Hippocampal formation (tissue), 2 donors: ENCODE measurements around the gene MYL12B.

ENCODE experiments used
- DNase-seq, 2 donors: peaks; one replicate each; lab custom pipeline; 2025; lab: John Stamatoyannopoulos, UW

Gene MYL12B

GRCh38 chr18:3235846-3236245 lies 26.1 kb upstream of the MYL12B start:
- DNase-seq = no peak

- no peak for DNase-seq
These were observed 25.5 kb upstream of the MYL12B start for GRCh38 chr18:3236470-3236869.

GRCh38 chr18:3238742-3239141 lies 23.2 kb upstream of the MYL12B start:
- no peak for DNase-seq

DNA sequence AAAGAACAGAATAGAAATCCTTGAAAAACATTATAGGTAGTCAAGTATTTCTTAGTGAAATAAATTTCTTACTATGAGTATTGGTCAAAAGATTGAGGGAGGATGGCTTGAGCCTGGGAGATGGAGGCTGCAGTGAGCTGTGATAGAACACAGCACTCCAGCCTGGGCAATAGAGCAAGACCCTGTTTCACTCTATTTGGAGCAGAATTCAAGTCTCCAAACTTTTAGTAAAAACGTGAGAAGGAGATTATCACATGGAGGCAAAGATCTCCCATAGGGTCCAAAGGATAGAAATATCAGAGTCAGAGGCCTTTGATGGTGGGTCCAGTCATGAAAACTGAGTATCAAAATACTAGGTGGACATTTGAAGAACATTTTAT lies 16.8 kb upstream of the MYL12B start:
- no peak for DNase-seq

DNA sequence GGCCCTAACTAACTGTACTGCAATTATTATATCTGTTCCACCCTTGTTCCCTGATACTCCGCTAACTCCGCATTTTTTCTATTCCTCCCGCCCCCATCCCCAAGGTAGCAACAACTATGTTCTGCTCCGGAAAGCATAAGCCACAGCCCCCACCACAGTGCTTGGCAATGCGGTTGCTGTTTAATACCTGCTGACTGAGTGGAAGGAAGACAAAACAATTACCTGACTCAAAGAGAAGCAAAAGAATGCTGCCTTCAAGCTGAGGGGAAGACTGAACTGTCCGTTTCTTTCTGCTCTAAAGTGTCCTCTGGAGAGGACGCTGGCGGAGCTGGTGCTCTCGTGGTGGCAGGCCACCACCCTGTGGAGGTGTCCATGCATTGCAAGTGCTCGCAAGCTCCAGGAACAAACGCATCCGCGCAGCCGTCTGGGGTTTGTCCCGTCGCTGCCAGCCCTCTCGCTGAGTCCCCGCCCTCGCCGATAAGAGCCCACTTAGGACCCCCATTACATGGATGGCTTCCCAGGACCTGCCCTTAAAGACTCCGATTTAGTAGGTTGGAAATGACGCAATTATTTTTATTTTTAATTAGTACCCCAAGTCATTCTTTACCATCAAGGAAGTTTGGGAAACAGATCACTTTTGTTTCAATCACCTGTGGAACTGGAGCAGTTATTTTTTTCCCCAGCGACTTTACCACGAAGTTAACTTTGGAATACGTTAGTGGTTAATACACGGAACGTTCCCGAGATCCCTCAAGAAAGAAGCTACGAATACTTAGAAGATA lies 15.9 kb upstream of the MYL12B start:
- DNase-seq = peak; percentile 65 to 88

GRCh38 chr18:3246635-3247239 lies 15.2 kb upstream of the MYL12B start:
- peak; percentile 15 to 56 for DNase-seq

DNA sequence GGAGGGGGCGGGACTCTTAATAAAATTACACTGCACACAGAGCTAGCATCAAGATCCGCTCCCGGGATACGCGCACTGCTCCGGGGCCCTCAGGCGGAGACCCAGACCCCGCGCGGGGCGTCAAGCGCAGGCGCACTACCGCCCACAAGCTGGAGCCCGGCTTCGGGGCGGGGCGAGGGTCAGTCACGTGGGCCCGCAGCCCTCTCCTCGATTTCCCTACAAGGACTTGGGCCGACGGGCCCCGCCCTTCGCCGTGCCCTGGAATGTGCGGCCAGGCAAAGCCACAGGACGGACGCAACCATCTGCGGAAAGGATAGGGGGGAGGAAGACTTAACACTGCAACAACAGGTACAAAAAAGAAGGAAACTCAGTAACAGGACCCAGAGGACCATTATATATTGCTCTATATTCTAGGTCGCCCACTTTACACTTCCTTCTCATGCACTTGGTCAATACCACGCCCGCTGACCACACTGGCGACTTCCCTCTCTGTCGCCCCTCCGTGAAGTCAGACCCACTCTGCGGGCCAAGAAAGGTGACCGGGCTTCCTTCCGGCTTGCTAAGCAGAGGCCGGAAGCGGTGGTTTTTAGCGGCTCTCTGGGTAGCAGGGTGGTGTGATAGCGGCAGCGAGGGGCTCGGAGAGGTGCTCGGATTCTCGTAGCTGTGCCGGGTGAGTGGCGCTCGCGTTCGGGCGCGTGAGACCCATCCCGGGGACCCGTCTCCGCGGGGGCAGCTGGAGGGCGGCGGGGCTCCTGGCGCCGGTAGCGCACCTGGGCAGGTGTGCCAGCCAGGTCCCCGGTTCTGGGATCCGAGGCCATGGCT lies 14.5 kb upstream of the MYL12B start, which contains the start of gene MYL12A:
Gene MYL12A (plus strand): TSS at position 562 of the 822 bp plus-strand sequence. CDS start 5,447 bp downstream, outside the sequence.
- peak; percentile 87 to 89 for DNase-seq

DNA sequence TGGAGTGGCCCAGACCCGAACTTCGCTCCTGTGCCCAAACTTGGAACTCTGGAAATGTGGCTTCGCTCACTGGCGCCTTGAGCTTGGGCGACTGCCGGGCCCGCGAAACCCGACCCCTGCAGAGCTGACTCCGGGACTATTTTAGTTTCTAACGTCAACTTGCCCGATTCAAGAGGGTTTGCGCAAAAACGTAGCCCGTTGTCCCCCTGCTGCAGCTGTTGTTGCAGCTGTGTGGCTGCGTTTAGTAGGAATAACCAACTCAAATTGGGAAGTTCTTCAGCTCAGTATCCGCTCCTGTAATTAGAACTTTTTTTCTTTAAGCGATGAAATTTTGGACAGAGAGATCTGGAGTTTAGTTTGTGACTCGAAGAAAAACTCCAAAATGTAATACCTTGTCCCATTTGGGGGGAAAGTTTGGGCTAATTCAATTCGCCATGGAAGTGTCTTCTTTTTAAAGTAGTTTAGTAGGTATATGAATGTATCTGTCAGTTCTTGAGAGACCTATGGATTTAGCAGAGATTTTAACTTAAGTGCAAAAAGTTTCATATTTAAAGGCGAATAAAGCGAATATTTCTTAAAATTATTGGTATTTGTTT lies 13.8 kb upstream of the MYL12B start:
- peak in 1 of 2 donors; percentile 28 for DNase-seq

DNA sequence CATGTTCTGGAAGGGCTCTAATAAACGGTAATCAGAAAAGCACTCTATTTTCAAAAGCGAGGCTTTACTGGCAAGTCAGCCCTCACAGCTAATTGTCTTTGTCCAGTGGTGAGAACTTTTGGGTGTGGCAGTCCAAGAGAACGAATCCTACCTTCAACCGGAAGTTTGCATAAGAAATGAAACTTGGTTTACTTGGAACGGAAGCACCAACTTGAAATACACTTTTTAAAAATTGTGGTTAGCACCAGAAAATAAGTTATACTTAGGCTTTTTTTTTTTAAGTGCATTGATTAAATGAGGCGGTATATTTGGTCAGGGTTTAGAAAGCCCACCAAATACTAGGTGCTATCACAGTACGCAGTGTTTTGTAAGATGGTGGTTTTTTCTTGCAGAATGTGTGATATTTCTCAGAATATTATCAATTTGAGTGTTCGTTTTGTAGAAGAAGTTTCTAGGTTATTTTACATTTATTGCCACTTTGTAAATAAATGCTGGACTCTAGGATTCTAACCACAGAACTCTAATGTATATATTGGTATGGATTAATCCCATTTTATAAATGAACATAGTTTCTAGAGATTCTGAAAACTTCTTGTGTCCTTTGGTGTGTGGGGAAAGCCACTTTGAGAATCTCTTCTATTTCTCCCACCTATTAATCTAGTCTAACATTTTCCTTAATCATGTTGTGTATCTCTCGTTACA lies 13.1 kb upstream of the MYL12B start:
- DNase-seq = no peak

GRCh38 chr18:3250237-3251107 lies 11.5 kb upstream of the MYL12B start:
- DNase-seq = no peak

- DNase-seq = no peak
These were observed 10.5 kb upstream of the MYL12B start for GRCh38 chr18:3251249-3251962.

DNA sequence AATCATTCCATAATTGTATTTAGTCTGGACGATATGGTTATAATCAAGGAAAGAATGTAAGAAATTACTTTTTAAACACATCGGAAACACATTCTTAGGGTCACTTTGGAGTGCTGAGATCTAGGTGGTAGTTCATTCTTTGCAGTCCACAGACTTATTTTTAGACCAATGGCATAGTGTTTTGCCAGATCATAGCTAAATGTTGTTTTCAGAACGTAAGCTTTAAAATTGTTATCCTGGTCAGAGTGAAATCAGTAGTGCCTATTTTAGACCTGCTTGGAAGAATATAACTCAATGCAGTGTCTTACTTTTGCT lies 10.0 kb upstream of the MYL12B start:
- DNase-seq = no peak

DNA sequence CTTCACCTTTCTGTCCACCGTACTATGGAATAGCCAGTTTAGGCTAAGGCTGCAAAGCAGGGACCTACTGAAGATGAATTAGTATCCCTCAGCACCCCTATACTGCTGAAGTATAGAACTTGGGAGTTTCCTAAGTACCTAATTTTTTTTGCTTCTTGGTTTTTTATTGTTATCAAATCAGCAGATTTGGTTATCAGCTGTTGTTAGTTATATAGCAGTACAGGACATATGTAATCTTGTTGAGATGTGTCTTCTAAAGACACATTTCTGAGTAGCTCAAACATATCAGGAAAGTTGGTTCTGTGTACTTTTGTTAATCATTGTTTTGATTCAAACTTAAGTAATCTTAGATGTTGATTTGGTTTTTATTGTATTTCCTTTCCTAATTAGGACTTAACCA lies 9.1 kb upstream of the MYL12B start:
- DNase-seq = no peak

- no peak for DNase-seq
These were observed 7.2 kb upstream of the MYL12B start for GRCh38 chr18:3254725-3255124.

DNA sequence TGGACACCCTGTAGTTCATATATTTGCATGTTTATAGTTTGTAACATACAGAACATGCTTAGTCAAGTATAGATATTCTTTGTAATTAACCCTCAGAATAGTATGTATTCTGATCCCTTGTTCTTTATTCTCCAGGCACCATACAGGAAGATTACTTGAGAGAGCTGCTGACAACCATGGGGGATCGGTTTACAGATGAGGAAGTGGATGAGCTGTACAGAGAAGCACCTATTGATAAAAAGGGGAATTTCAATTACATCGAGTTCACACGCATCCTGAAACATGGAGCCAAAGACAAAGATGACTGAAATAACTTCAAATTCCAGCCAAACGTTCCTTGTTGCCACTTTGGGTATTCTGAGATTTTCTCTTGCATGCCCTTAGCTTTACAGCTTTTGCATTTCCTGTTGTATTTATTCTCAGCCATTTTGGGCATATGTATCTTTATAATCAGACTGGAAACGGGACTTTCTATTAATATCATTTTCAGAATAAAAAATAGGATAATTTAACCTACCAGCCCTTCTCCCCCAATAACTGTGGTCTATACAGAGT lies 6.2 kb upstream of the MYL12B start:
- DNase-seq = no peak

DNA sequence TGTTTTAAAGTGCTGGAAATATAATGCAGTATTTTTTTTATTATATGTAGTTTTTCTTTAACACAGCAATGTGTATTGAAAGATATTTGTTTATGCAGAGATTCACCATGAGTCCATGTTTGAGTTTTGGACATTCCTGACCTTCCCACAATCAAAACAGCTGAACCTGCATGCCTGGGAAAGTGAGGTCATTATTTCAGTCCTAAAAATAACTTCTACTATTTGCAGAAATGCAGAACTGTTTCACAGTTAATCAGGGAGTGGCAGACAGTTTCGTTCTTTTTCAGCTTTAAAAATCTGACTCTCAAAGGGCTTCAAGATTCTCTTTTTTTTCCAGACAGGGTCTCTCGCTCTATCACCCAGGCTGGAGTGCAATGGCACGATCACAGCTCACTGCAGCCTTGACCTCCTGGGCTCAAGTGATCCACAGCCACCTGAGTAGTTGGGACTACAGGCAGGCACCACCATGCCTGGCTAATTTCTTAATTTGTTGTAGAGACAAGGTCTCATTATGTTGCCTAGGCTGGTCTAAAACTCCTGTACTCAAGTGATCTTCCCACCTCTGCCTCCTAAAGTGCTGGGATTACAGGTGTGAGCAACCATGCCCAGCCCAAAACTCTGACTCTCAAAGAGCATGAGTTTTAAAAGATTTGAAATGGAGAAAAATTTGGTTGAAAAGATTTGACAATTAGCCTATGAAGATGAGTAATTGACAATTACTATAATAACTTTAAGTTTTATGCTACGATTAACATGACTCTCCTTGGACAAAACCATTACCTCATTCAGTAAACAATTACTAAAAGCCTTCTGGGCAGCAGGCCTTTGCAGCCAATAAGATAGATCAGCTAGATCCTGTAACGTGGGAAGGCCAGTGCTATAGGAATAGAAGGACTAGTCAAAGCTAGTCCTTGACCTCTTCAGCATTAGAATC lies 5.0 kb upstream of the MYL12B start:
- DNase-seq = no peak

- DNase-seq = no peak
These were observed 4.3 kb upstream of the MYL12B start for GRCh38 chr18:3257627-3258120.

DNA sequence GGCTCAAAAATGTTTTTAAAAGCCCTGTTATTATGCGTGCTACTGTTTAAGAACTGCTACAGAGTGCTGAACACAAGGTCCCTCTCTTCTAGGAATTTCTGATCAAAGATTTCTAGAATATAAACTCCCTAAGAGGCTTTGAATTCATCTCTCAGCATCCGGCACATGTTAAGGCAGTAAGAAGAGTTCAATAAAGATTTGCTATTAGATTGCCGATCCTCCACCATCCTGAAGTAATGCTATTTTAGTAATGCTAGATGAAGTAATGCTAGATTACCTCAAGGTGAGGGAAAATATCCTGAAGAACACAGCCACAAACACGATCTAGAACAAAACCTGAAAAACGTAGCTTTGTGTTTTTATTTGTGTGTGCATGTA lies 949 bp upstream of the MYL12B start:
- DNase-seq = peak in 1 of 2 donors; percentile 55
